ENCODE results near the gene ELOB. TPM values are rescaled to one million over a fixed set of nuclear protein-coding genes. Genes with fewer than 3 reads are reported as not detected.
A peak's percentile ranks its signal among the peaks of the same experiment; 100 is the strongest.

The ELOB gene
- total RNA-seq, 1 donor from 2014 or later, result 323 TPM

DNA sequence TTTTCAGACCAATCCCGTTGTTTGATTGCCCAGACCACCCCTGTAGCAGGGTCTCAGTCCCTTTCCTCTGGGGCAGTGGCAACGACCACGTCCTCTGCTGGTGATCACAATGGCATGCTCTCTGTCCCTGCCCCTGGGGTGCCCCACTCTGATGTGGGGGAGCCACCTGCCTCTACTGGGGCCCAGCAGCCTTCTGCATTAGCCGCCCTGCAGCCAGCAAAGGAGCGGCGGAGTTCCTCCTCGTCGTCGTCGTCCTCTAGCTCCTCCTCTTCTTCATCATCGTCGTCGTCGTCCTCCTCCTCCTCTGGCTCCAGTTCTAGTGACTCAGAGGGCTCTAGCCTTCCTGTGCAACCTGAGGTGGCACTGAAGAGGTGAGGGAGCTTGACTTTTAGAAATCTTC, 9.2 kb downstream of the ELOB start:
- no peak for TF ChIP-seq EZH2 (IDR thresholded peaks at IDR 0.05; ENCODE audit: insufficient read depth, low read length)
- no peak for TF ChIP-seq CTCF (IDR thresholded peaks at IDR 0.05; ENCODE audit: insufficient read depth, low read depth, low read length)
- Histone ChIP-seq H3K36me3 (ENCODE audit: insufficient read depth, low read length) (peaks cover 81% of the 10 kb centered on the region), H3K9ac (ENCODE audit: low read length) (no peak overlapping the region), H3K27ac (ENCODE audit: low read depth, low read length) (no peak overlapping the region), H3K9me3 (ENCODE audit: insufficient read depth, low read depth, low read length) (peaks cover 2% of the 10 kb centered on the region), H3K27me3 (ENCODE audit: insufficient read depth, low read length) (no peaks in the 10 kb centered on the region), H2AFZ (ENCODE audit: low read depth, low read length) (no peak overlapping the region), H3K4me1 (ENCODE audit: insufficient read depth, low read length) (peaks cover 3% of the 10 kb centered on the region), H3K79me2 (ENCODE audit: insufficient read depth, low read length) (peaks cover 95% of the 10 kb centered on the region), H4K20me1 (ENCODE audit: insufficient read depth, low read length) (peaks cover 98% of the 10 kb centered on the region), H3K4me2 (ENCODE audit: low read length) (no peak overlapping the region), H3K4me3 (ENCODE audit: insufficient read depth, low read depth, low read length) (no peak overlapping the region)
- peak overlapping the region; percentile 40 for H3K4me3 Mint-ChIP-seq (ENCODE audit: unreplicated experiment)
- FAIRE-seq (no peak), DNase-seq (ENCODE audit: low read depth) (no peak)
- no peaks in the 10 kb centered on the region for H3K27me3 Mint-ChIP-seq (ENCODE audit: low read depth, unreplicated experiment)
- H3K9me3 Mint-ChIP-seq (ENCODE audit: unreplicated experiment), result peaks cover 2% of the 10 kb centered on the region
- H3K36me3 Mint-ChIP-seq (ENCODE audit: low read depth, unreplicated experiment), result peaks cover 68% of the 10 kb centered on the region
- peaks cover 20% of the 10 kb centered on the region for H3K4me1 Mint-ChIP-seq (ENCODE audit: low read depth, unreplicated experiment)
- no peak overlapping the region for H3K27ac Mint-ChIP-seq (ENCODE audit: unreplicated experiment)

DNA sequence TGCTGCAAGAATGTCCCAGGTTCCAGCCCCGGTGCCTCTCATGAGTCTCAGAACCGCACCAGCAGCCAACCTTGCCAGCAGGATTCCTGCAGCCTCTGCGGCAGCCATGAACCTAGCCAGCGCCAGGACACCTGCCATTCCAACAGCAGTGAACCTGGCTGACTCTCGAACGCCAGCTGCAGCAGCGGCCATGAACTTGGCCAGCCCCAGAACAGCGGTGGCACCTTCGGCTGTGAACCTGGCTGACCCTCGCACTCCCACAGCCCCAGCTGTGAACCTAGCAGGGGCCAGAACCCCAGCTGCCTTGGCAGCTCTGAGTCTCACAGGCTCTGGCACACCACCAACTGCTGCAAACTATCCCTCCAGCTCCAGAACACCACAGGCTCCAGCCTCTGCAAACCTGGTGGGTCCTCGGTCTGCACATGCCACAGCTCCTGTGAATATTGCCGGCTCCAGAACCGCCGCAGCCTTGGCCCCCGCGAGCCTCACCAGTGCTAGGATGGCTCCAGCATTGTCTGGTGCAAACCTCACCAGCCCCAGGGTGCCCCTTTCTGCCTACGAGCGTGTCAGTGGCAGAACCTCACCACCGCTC, 9.8 kb downstream of the ELOB start:
- H3K27ac Mint-ChIP-seq (ENCODE audit: unreplicated experiment), result no peak overlapping the region

More for the DNA sequence above, 9.8 kb downstream of the ELOB start:
- H3K4me3 Mint-ChIP-seq (ENCODE audit: unreplicated experiment), result no peak overlapping the region
- peaks cover 96% of the 10 kb centered on the region for H3K79me2 ChIP-seq (ENCODE audit: insufficient read depth, low read length)
- peaks cover 85% of the 10 kb centered on the region for H3K36me3 ChIP-seq (ENCODE audit: insufficient read depth, low read length)
- H4K20me1 ChIP-seq (ENCODE audit: insufficient read depth, low read length), result peaks cover 100% of the 10 kb centered on the region
- no peaks in the 10 kb centered on the region for H3K4me1 ChIP-seq (ENCODE audit: insufficient read depth, low read length)
- H3K4me3 ChIP-seq (ENCODE audit: insufficient read depth, low read depth, low read length), result no peak overlapping the region
- peaks cover 2% of the 10 kb centered on the region for H3K9me3 ChIP-seq (ENCODE audit: insufficient read depth, low read depth, low read length)
- H3K4me1 Mint-ChIP-seq (ENCODE audit: low read depth, unreplicated experiment), result peaks cover 15% of the 10 kb centered on the region
- H3K9me3 Mint-ChIP-seq (ENCODE audit: unreplicated experiment), result peaks cover 2% of the 10 kb centered on the region
- H3K36me3 Mint-ChIP-seq (ENCODE audit: low read depth, unreplicated experiment), result peaks cover 73% of the 10 kb centered on the region
- no peaks in the 10 kb centered on the region for H3K27me3 ChIP-seq (ENCODE audit: insufficient read depth, low read length)
- H3K27ac ChIP-seq (ENCODE audit: low read depth, low read length), result no peak overlapping the region
- H3K4me2 ChIP-seq (ENCODE audit: low read length), result no peak overlapping the region
- FAIRE-seq (no peak), DNase-seq (ENCODE audit: low read depth) (no peak)
- H2AFZ ChIP-seq (ENCODE audit: low read depth, low read length), result no peak overlapping the region
- no peak overlapping the region for H3K9ac ChIP-seq (ENCODE audit: low read length)
- TF ChIP-seq CTCF (IDR thresholded peaks at IDR 0.05; ENCODE audit: insufficient read depth, low read depth, low read length) (no peak), EZH2 (IDR thresholded peaks at IDR 0.05; ENCODE audit: insufficient read depth, low read length) (no peak)
- H3K27me3 Mint-ChIP-seq (ENCODE audit: low read depth, unreplicated experiment), result no peaks in the 10 kb centered on the region

All from astrocyte (in vitro differentiated cells and primary cell).